SK-MEL-5 (cell line): ENCODE results near the gene CDK10. TPM values are rescaled to one million over a fixed set of nuclear protein-coding genes. Genes with fewer than 3 reads are reported as not detected.

Experiments used
- DNase-seq: peaks from one replicate; pipeline ENCODE4 v3.0.0-alpha.2; 2016; ENCODE audit warnings: low read depth, low spot score
- in situ Hi-C: cut with HindIII; loops from 2 replicates; pipeline ENCODE4 v1.10.0; 2016; ENCODE audit warnings: low sequenced_read_pairs, high pct_unique_total_duplicates, low pct_unique_long_range_greater_than_20kb
- total RNA-seq: library from RNA; depleted of rRNA; stranded (reverse); fragments of >200 nt; shearing (Covaris generic); gene quantifications from 2 replicates; pipeline ENCODE4 v1.2.3, GENCODE V29; 2014

Gene CDK10
- total RNA-seq, 1 experiment from 2014 or later, result 18.1 TPM

DNA sequence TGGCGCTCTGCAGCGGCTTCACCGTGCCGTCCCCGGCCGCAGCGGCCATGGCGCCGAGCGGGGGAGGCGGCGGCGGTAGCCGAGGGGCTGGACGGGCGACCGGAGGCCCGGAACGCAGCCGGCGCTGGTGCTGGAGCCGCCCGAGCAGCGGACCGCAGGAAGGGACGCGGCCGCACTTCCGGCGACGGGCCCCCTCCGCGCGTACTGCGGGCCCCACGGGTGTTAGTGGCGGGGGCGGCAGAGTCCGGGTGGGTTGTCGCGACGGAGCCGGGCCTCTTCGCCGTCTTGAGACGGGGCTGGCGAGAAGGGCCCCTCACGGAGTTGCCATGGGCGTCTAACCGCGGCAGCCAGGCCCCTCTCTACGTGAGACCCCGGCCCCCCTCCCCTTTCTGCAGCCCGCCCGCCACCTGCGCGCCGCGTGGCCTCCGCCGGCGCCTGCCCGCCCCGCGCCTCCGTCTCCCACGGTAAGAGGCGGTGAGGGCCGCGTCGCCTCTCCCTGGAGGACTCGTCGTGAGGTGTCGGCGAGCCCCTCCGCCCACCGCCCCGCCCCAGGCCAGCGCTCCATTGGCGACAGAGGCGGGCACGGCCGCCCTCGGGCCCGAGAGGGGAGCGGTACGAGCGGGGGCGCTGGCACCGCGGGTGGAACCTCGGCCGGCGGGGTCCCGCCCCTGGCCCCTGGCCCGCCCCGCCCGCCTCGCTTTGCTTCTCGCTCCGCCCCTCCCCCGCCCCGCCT is 34.5 kb downstream of the CDK10 start, which contains the start of the genes VPS9D1 and ZNF276:
Gene VPS9D1, minus strand, starts transcription at position 86 of the 733 bp plus-strand sequence. Its CDS starts 37 bp downstream, at position 49.
Gene ZNF276, plus strand, starts transcription at position 725 of the 733 bp plus-strand sequence. CDS start 104 bp downstream, outside the sequence.
- DNase-seq, result peak; percentile 73
- in situ Hi-C loops, result no loop called here

DNA sequence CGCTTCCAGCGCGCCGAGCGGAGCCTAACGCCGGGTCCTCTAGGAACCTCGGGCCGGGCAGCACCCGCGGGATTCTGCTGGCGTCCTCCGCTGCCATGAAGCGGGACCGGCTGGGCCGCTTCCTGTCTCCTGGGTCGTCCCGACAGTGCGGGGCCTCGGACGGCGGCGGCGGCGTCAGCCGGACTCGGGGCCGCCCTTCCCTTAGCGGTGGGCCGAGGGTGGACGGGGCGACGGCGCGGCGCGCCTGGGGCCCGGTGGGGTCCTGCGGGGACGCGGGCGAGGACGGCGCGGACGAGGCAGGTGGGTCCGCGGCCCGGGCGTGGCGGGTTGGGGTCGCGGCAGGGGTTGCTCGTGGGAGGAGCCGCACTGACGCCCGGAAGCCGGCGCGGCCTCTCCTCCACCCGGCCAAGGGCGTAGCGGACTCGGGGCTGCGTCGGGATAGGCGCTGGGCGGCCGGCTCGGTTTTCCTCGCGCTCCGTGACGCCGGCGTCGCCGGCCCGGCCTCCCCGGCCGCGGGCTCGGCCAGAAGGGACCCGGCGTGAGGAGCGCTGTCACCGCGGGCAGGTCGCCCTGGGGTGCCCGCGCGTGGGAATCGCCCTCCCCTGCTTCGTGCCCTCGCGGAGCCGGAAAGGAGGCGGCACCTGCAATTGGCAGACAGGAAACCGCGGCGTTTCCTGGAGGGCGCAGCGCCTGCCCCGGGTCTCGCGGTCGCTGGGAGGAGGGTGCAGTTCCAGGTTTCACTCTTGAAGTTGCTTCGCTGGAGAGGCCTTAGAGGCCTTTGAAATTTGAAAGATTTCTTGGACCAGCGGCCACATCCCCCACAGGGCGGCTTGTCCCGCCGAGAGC is 35.3 kb downstream of the CDK10 start:
- in situ Hi-C loops, result no loop called here
- peak; percentile 42 for DNase-seq

DNA sequence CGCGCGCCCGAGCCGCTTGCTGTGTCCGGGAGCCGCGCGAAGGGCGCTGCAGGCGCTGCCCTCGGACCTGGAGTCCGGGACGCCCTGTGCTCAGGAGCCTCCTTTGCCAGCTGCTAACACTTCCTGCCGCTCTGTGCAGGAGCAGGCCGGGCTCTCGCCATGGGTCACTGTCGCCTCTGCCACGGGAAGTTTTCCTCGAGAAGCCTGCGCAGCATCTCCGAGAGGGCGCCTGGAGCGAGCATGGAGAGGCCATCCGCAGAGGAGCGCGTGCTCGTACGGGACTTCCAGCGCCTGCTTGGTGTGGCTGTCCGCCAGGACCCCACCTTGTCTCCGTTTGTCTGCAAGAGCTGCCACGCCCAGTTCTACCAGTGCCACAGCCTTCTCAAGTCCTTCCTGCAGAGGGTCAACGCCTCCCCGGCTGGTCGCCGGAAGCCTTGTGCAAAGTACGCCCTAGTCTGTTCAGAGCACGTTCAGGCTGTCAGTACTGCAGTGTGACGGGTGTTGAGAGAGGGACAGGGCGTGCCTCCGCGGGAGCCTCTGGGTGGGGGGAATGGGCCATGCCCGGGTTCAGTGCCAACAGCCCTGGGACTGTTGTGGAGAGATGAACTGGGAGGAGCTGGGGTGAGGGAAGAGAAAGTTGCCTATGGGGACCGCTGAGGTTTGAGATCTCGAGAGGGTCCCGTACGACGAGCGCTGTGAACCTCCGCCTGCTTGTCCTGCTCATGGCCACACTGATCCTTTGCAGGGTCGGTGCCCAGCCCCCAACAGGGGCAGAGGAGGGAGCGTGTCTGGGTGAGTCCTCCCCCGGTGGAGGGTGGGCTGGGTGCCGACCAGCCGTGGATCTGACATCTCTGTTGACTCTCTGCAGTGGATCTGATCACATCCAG is 36.1 kb downstream of the CDK10 start:
- in situ Hi-C loops, result no loop called here

DNA sequence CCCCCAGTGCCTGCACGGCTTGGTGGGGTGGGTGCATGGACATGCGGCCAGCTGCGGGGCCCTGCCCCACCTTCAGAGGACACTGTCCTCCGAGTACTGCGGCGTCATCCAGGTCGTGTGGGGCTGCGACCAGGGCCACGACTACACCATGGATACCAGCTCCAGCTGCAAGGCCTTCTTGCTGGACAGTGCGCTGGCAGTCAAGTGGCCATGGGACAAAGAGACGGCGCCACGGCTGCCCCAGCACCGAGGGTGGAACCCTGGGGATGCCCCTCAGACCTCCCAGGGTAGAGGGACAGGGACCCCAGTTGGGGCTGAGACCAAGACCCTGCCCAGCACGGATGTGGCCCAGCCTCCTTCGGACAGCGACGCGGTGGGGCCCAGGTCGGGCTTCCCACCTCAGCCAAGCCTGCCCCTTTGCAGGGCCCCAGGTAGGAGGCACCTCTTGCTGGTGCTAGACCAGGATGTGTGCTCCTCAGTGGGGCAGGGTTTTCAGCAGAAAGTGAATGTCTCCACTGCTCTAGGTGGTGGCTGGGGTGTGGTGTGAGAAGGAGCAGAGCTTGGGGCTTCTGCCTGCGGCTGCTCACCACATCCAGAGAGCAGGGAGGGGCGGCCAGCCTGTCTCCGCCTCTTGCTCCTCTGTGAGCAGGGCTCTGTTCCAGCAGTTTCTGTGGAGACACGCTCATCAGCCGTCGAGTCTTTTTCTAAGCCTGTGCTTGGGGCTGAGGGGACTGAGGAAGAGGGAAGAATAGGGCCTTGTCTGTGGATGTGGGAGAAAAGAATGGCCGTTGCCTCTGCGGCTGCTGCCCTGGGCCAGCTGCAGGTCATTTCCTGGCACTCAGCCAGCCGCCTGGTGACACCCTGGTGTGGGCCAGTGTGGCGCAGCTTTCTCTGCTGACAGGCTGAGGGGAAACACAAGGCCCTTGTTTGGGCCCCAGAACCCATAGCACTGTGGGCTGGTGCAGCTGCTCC is 37.1 kb downstream of the CDK10 start:
- in situ Hi-C loops, result no loop called here
- peak; percentile 70 for DNase-seq

More for the DNA sequence above, 36.1 kb downstream of the CDK10 start:
- DNase-seq, result no peak

DNA sequence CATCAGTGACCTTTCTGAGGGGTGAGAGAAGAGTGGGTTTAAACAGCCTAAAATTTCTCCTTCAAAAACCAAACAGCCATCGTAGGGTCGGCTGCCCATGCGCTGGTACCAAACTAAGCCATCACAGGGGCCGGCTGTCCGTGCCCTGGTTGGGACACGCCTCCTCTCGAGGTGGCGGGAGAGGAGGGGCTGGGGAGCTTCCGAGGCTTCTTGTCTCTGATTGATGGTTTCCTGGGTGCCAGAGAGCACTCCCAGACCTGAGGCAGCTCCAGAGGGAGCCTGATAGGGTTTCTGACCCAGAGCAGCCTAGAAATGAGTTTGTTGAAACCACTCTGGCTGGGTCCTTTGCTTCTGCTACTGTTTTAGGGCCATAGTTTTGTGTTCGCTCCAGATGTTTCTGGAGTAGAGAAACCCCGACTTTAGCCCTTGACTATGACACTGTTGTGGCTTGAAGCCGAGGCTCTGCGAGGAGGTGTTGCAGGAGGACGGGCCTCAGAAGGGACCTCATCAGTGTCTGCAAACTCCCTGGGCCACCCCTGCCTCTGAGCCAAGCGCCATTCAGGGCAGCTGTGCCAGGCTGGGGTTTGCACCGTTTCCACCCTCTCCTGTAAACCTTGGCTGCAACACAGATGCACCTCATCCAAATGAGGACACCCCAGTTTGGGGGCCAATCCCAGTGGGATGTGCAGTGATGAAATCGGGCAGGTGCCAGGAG is 41.1 kb downstream of the CDK10 start:
- DNase-seq, result no peak
- in situ Hi-C loops, result no loop called here

DNA sequence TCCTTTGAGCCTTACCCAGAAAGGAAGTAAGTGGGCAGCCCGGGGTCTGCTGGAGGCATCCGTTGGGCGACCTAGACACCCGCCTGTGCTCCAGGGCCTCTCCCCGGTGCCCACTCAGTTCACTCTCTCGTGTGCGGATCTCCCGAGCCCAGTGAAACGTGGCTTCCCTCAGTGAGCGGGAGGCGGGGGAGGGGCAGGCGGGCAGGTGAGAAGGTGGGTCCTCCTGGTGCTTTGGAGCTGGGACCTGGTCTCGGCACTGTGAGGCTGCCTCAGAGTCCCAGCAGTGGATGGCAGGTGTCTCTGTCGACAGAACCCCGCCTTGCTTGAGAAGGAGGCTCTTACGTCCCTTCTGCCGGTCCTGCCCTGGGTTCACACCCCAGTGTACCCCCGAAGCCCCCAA is 42.8 kb downstream of the CDK10 start:
- in situ Hi-C loops, result no loop called here
- no peak for DNase-seq

DNA sequence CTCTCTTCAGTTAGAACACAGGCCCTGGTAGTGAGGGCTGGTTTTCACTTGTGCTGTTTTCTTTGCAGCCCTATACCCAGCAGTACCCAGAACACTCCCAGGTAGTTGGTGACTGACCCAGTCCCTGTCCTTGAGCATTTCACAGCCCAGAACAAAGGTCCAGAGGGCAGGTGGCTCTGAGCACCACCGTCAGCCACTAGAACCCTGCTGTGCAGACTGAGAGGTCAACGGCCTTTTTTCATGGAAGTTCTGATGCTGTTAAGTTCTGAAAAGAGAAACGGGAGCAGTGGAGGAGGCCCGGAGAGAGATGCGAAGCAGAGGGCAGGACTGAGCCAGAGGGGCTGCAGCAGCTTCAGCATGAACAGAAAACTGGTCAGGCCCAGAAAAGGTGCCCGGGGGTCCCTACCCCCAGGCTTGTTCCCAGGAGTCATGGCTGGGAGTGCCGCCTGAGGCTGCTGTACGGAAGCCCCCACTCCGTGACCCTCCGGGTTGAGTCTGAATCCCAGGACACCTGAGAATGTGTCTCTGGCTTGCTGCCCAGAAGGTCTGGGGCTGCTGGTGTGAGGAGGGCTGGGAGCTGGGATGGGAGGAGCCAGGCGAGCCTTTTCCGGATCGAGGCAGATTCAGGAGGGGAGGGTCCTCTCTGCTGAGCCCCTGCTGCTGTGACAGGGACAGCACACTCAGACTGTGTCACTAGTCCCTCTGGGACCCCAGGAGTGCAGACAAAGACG is 43.5 kb downstream of the CDK10 start:
- DNase-seq, result no peak
- in situ Hi-C loops, result no loop called here

DNA sequence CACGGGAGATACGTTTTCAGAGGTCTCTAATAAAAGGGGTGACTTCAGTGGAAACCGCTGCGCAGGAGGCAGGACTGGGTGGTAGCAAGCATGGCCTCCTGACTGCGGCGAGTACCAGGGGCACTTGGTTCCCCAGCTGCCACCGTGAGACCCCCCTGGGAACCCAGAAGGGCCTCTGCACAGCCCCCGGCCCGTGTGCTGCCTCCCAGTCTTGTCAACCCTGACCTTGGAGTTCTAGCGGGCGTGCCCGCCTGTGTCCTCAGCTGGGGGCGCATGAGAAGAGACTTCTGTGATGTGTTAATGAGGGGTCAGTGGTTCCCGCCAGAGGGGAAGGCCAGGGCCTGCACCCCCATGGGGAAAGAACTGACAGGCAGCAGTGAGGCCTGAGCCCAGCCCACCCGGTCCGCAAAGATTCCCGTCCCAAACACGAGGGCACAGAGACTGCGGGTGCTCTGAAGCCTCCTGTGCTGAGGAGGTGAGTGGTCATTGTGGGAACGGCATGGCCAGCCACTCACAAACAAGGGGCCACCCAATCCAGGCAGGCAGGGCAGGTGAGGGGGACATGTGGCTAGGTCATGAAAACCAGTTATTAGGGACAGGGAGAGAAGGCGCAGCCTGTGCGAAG is 44.2 kb downstream of the CDK10 start:
- in situ Hi-C loops, result no loop called here
- DNase-seq, result no peak

DNA sequence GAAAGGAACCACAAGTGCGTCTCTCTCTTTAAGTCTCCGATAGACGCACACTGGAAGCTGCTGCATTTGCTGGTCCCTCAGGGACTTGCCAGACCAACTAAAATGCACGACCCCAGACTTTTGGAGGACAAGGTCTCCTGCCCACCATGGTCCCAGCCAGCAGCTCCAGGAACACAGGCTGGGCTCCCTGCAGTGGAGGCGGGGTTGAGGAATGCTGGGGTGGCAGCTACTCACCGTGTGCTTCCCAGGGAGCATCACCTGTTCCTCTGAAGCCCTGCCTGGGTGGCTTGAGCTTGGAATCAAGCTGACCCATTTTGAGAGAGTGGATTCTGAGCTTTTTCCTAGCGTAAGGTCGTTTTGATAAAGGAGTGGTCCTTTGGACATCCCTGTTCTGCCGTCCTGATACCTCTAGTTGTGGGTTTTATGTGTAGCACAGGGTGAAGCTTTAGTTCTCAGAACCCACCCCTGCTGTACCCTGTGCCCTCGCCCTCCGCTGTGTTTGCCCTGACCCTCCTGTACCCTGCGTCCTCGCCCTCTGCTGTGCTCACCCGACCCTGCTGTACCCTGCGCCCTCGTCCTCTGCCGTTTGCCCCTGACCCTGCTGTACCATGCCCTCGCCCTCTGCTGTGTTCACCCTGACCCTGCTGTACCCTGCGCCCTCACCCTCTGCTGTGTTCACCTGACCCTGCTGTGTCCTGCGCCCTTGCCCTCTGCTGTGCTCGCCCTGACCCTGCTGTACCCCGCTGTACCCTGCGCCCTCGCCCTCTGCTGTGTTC is 45.8 kb downstream of the CDK10 start:
- DNase-seq, result no peak
- in situ Hi-C loops, result no loop called here

DNA sequence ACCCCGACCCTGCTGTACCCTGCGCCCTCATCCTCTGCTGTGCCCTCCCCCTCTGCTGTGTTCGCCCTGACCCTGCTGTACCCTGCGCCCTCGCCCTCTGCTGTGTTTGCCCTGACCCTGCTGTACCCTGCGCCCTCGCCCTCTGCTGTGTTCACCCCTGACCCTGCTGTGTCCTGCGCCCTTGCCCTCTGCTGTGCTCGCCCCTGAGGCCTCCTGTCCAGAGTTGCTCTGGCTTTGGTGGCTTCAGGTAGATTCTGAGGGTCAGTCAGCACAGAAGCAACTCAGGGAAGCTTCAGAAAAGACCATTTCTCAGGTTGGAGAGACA is 46.4 kb downstream of the CDK10 start:
- in situ Hi-C loops, result no loop called here
- DNase-seq, result no peak

DNA sequence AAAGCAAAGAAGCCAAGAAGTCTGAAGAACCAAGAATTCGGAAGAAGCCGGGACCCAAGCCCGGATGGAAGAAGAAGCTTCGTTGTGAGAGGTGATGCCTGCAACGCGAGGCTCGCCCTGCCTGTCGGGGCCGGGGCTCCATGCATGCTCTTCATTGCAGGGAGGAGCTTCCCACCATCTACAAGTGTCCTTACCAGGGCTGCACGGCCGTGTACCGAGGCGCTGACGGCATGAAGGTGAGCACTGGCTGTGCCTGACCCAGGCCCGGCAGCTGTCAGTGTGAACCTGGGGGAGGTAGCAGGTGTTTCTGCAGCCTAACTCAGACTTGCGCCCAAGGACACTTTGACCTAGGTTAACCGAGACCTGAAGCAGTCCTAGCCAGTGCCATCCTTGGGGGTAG is 46.8 kb downstream of the CDK10 start:
- in situ Hi-C loops, result no loop called here

DNA sequence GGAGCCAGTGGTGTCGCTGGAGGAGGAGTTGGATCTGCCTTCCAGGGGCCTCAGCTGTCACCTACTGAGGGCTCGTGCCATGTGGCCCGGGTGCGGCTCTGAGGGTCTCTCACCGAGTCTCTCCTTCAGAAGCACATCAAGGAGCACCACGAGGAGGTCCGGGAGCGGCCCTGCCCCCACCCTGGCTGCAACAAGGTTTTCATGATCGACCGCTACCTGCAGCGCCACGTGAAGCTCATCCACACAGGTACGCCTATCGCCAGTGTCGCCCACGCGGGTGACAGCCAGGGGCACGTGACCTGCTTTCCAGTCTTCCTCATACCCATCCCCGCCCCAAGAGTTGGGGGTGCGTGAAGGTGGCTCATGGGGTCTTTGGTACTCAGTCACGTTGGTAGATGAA is 47.3 kb downstream of the CDK10 start:
- DNase-seq, result no peak
- in situ Hi-C loops, result no loop called here

More for the DNA sequence above, 46.8 kb downstream of the CDK10 start:
- DNase-seq, result no peak

DNA sequence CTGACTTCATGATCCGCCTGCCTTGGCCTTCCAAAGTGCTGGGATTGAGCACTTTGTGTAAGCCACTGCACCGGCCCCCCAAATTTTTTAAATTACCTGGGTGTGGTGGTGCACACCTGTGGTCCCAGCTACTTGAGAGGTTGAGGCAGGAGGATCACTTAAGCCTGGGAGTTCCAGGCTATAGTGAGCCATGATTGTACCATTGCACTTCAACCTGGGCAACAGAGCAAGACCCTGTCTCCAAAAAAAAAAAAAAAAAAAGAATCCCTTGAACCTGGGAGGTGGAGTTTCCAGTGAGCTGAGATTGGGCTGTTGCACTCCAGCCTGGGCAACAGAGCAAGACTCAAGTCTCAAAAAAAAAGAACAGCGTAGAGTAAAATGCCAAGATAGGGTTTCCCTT is 50.1 kb downstream of the CDK10 start:
- in situ Hi-C loops, result no loop called here
- DNase-seq, result no peak

DNA sequence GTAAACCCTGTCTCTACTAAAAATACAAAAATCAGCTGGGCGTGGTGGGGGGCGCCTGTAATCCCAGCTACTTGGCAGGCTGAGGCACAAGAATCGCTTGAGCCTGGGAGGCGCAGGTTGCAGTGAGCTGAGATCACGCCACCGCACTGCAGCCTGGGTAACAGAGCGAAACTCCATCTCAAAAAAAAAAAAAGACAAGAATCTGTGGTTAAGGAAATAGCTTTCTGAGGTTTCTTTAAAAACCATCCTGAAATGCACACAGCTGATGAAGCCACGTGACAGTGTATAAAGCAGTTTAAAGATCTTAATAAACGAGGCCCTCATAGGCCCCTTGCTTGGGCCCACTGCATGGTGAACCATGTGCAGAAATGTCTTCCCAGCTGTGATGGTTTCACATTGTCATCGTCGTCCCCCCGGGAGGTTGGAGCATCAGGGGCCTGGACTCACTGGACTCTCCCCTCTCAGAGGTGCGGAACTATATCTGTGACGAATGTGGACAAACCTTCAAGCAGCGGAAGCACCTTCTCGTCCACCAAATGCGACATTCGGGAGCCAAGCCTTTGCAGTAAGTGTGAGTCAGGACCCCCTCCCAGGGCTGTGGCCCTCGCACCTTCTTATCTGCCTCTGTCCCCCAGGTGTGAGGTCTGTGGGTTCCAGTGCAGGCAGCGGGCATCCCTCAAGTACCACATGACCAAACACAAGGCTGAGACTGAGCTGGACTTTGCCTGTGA is 51.0 kb downstream of the CDK10 start:
- in situ Hi-C loops, result no loop called here
- no peak for DNase-seq
